HepG2 (cell line): ENCODE data around the gene BIRC7. TPM values are rescaled to one million over a fixed set of nuclear protein-coding genes. Genes with fewer than 3 reads are reported as not detected.

Source experiments
- ATAC-seq: fragments of 200-7000 bp; cut with Tn5 transposase; 3 replicates; pipeline ENCODE4 v1.9.1; 2020; ENCODE audit warnings: mild to moderate bottlenecking, moderate library complexity
- BruUV-seq: library from RNA; stranded (reverse); fragments of 400-500 nt; replicated peaks from 2 replicates; lab custom pipeline; 2021; lab: Mats Ljungman, UMichigan
- CTCF ChIA-PET: fragments of 300-600 bp; formaldehyde crosslinking; extraction: SDS; loops from one replicate; lab custom pipeline; 2021; ENCODE audit warnings: low total read pairs, inconsistent platforms, low intra/inter-chr PET ratio; lab: Yijun Ruan, JAX
- POLR2A ChIA-PET: fragments of 350-600 bp; sonication (Branson Sonifier 250); formaldehyde crosslinking; loops from one replicate; lab custom pipeline; 2020; ENCODE audit warnings: antibody characterized with exemption, inconsistent platforms; lab: Yijun Ruan, JAX
- DNase-seq: peaks from one replicate; pipeline ENCODE4 v3.0.0-alpha.2; 2015; ENCODE audit warnings: low spot score
- FAIRE-seq: peaks from 3 replicates; lab custom pipeline; 2011; peaks lifted over from hg19 to GRCh38; lab: Jason Lieb, UNC
- H2AFZ ChIP-seq: one replicate; pipeline ENCODE4 v1.6.1; 2011; ENCODE audit warnings: low read length, inconsistent platforms
- H3K27ac ChIP-seq: fragments of 300-600 bp; 3 replicates; pipeline ENCODE4 v1.8.0; 2011; ENCODE audit warnings: mixed run types, mild to moderate bottlenecking, mixed read lengths, low read length, inconsistent platforms; ENCODE audit not compliant: insufficient read depth; ENCODE audit errors: extremely low read length
- H3K27me3 ChIP-seq, 2 experiments: fragments of 200-600 bp in 1 of 2; 2 replicates in 1 of 2; 3 replicates in 1 of 2; pipeline versions ENCODE4 v1.6.0 to v1.8.0; 2011; ENCODE audit warnings: low read length in 2 of 2, mild to moderate bottlenecking in 2 of 2, moderate library complexity in 2 of 2, inconsistent platforms in 1 of 2; ENCODE audit not compliant: insufficient read depth in 2 of 2, control insufficient read depth in 1 of 2
- H3K36me3 ChIP-seq, 2 experiments: fragments of 200-600 bp in 1 of 2; replicated peaks in 1 of 2; 2 replicates in 1 of 2; 3 replicates in 1 of 2; pipeline versions ENCODE4 v1.5.1 to v1.8.0; 2011; ENCODE audit warnings: low read length in 2 of 2, inconsistent platforms in 1 of 2; ENCODE audit not compliant: insufficient read depth in 2 of 2, control insufficient read depth in 1 of 2
- H3K4me1 ChIP-seq: 2 replicates; pipeline ENCODE4 v1.5.1; 2012; ENCODE audit warnings: low read length, inconsistent platforms; ENCODE audit not compliant: insufficient read depth
- H3K4me2 ChIP-seq: 2 replicates; pipeline ENCODE4 v1.6.0; 2011; ENCODE audit warnings: low read depth, low read length, inconsistent platforms
- H3K4me3 ChIP-seq, 3 experiments: fragments of 200-600 bp in 1 of 3; sonication (generic), shearing (Covaris generic) in 1 of 3; replicated peaks in 1 of 3; 2 replicates each; pipeline ENCODE4 v1.5.1; 2011 to 2016; ENCODE audit warnings: low read length in 3 of 3, inconsistent platforms in 2 of 3, low read depth in 2 of 3, mild to moderate bottlenecking in 2 of 3, control low read depth in 1 of 3, mixed read lengths in 1 of 3; ENCODE audit not compliant: insufficient read depth in 1 of 3
- H3K79me2 ChIP-seq: one replicate; pipeline ENCODE4 v1.6.1; 2011; ENCODE audit warnings: low read length, inconsistent platforms; ENCODE audit not compliant: insufficient read depth
- H3K9ac ChIP-seq: 2 replicates; pipeline ENCODE4 v1.6.0; 2011; ENCODE audit warnings: mild to moderate bottlenecking, low read depth, low read length, inconsistent platforms; ENCODE audit not compliant: insufficient read depth
- H3K9me3 ChIP-seq: 2 replicates; pipeline ENCODE4 v1.5.1; 2012; ENCODE audit warnings: mild to moderate bottlenecking, low read length
- H4K20me1 ChIP-seq: 2 replicates; pipeline ENCODE4 v1.6.0; 2011; ENCODE audit warnings: inconsistent platforms, mild to moderate bottlenecking, low read length, moderate library complexity; ENCODE audit not compliant: insufficient read depth
- ATAD3A ChIP-seq: sonication (generic); formaldehyde crosslinking; IDR thresholded peaks from 2 replicates; pipeline ENCODE4 v1.4.0; 2020; ENCODE audit warnings: missing genetic modification reagents
- HNRNPK ChIP-seq: fragments of 200-400 bp; formaldehyde crosslinking; IDR thresholded peaks from 2 replicates; pipeline ENCODE4 v1.6.1; 2018; ENCODE audit warnings: low read length, low read depth, moderate library complexity, mild to moderate bottlenecking; ENCODE audit not compliant: poor library complexity, severe bottlenecking
- NONO ChIP-seq, 2 experiments: fragments of 450-650 bp in 1 of 2; sonication (generic) in 1 of 2; formaldehyde crosslinking in 1 of 2; IDR thresholded peaks in 1 of 2; conservative IDR thresholded peaks in 1 of 2; 2 replicates each; pipeline versions ENCODE4 v1.6.1 to v1.8.0; 2017 to 2022; ENCODE audit warnings: mild to moderate bottlenecking in 1 of 2, missing genetic modification reagents in 1 of 2, moderate library complexity in 1 of 2
- RAD51 ChIP-seq: fragments of 450-650 bp; IDR thresholded peaks from 2 replicates; pipeline ENCODE4 v1.6.1; 2016; ENCODE audit warnings: borderline replicate concordance
- RBM39 ChIP-seq: fragments of 200-400 bp; formaldehyde crosslinking; IDR thresholded peaks from one replicate; pipeline ENCODE4 v1.6.1; 2018; ENCODE audit warnings: antibody characterized with exemption, mild to moderate bottlenecking, low read depth, low read length; ENCODE audit not compliant: poor library complexity, severe bottlenecking
- ZNF891 ChIP-seq: sonication (generic); formaldehyde crosslinking; IDR thresholded peaks from 2 replicates; pipeline ENCODE4 v1.5.0; 2020; ENCODE audit warnings: mild to moderate bottlenecking, missing genetic modification reagents
- WGBS: methylation state at CpG from one replicate; pipeline ENCODE4 v1.1.6; 2017; ENCODE audit warnings: low lambda C conversion rate; 5-methylcytosine and 5-hydroxymethylcytosine counted together
- in situ Hi-C: cut with HindIII; loops from 2 replicates; pipeline ENCODE4 v1.10.0; 2017; ENCODE audit warnings: low pct_unique_long_range_greater_than_20kb; ENCODE audit not compliant: extremely low pct_ligation_motif_present
- intact Hi-C: fragments of 100-400 bp; cut with micrococcal nuclease; formaldehyde crosslinking; loops from one replicate; pipeline ENCODE4 v1.10.0; 2022; ENCODE audit not compliant: unreplicated experiment
- polyA plus RNA-seq, 8 experiments: library from polyadenylated mRNA; depleted of rRNA in 3 of 8; stranded (reverse) in 7 of 8; unstranded in 1 of 8; fragments of >200 nt; fragmentation: Illumina TruSeq in 4 of 8; extraction: Trizol in 4 of 8; gene quantifications; 2 replicates each; pipeline versions ENCODE4 v1.2.1 to v1.2.3, GENCODE V29; 2011 to 2016; ENCODE audit warnings: low read depth in 4 of 8, missing spikeins in 1 of 8, mixed read lengths in 1 of 8; ENCODE audit not compliant: insufficient read depth in 1 of 8
- total RNA-seq, 5 experiments: library from RNA; depleted of rRNA; stranded (reverse); fragments of >200 nt; fragmentation: Illumina TruSeq; extraction: Trizol; gene quantifications; 2 replicates each; pipeline ENCODE4 v1.2.3, GENCODE V29; 2016; ENCODE audit warnings: low read depth in 1 of 5
- TF ChIP-seq, protein P1 (sequence below): sonication (generic); formaldehyde crosslinking; IDR thresholded peaks from 2 replicates; pipeline ENCODE4 v1.5.0; 2020; ENCODE audit warnings: missing genetic modification reagents
- TF ChIP-seq, protein P2 (sequence below): sonication (generic); formaldehyde crosslinking; IDR thresholded peaks from 2 replicates; pipeline ENCODE4 v1.5.1; 2020; ENCODE audit warnings: mild to moderate bottlenecking, missing genetic modification reagents, moderate library complexity
- TF ChIP-seq, protein P3 (sequence below): sonication (generic); formaldehyde crosslinking; IDR thresholded peaks from 2 replicates; pipeline ENCODE4 v1.4.0; 2020; ENCODE audit warnings: mild to moderate bottlenecking, missing genetic modification reagents
- TF ChIP-seq, protein P4 (sequence below): conservative IDR thresholded peaks from 2 replicates; pipeline ENCODE4 v1.6.1; 2018; ENCODE audit warnings: missing genetic modification reagents

BIRC7 gene
- total and polyA plus RNA-seq, 2 of the 13 experiments (the other 11 are each of a cell fraction or from before 2014, with no cell fraction given) = 0.27 to 5.1 TPM

DNA sequence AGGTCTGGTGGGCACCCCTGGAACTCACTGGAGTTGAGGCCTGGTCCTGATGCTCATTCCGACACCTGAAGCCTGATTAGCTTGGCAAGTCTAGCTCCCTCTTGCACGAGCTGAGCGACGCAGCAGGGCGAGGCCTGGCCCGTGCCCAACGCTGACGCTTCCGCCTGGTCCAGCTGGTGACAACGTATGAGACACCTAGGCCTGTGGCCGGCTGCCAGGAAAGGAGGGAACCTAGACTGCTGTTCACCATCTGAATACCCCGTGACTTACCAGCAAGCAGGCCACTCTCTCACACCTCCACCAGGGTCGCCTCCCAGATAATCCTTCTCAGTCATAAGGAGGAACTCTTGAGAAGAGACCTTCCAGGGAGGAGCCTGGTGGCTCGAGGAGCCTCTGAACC is 44.3 kb upstream of the BIRC7 start (continued):
- TF ChIP-seq, protein P1, sequence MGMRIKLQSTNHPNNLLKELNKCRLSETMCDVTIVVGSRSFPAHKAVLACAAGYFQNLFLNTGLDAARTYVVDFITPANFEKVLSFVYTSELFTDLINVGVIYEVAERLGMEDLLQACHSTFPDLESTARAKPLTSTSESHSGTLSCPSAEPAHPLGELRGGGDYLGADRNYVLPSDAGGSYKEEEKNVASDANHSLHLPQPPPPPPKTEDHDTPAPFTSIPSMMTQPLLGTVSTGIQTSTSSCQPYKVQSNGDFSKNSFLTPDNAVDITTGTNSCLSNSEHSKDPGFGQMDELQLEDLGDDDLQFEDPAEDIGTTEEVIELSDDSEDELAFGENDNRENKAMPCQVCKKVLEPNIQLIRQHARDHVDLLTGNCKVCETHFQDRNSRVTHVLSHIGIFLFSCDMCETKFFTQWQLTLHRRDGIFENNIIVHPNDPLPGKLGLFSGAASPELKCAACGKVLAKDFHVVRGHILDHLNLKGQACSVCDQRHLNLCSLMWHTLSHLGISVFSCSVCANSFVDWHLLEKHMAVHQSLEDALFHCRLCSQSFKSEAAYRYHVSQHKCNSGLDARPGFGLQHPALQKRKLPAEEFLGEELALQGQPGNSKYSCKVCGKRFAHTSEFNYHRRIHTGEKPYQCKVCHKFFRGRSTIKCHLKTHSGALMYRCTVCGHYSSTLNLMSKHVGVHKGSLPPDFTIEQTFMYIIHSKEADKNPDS (CRISPR knock-in tag) = no peak
- TF ChIP-seq RAD51 = no peak
- no peak for TF ChIP-seq NONO (IDR thresholded peaks at IDR 0.05)
- TF ChIP-seq NONO (CRISPR knock-in tag; conservative IDR thresholded peaks at IDR 0.05) = no peak
- TF ChIP-seq HNRNPK = no peak

DNA sequence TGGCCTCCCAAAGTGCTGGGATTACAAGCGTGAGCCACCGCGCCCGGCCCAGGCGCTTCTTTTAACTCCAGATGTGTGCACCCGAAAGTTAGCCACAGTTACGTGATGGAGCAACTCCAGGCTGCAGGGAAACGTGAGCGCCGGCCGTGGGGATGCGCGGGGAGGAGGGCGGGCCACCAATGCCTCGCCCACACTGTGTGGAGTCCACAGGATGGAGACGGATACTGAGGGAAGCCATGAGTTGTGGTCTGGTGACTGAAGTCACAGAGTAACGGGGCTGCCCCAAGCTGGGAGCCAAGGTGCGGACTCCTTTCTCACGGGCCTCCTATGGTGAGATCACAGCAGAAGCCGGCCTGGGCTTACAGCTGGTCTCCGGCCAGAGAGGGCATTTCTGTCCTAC is 43.0 kb upstream of the BIRC7 start:
- Histone ChIP-seq H3K79me2 (peaks cover 8% of the 10 kb centered on the region), H3K27me3 (no peaks in the 10 kb centered on the region), H3K4me2 (no peak overlapping the region), H3K4me3 (no peak overlapping the region), H4K20me1 (peaks cover 22% of the 10 kb centered on the region), H3K27ac (no peak overlapping the region), H3K9ac (no peak overlapping the region), H2AFZ (no peak overlapping the region), H3K36me3 (peaks cover 18 to 30% of the 10 kb centered on the region in 2 experiments; a peak in 4 of 5 replicates), H3K9me3 (no peaks in the 10 kb centered on the region), H3K4me1 (peaks cover 4% of the 10 kb centered on the region; the same call in 1 of the 2 replicates)
- DNase-seq (no peak), FAIRE-seq (no peak), ATAC-seq (0 out of 3 replicates have a peak, but pooled peaks have one; percentile 4)
- in situ Hi-C loops = no loop called here
- no TSS peak for BruUV-seq
- WGBS = 90% methylated on average over 21 of the region's 21 CpGs
- intact Hi-C loops = no loop called here
- CTCF ChIA-PET = no interaction called here
- POLR2A ChIA-PET = no interaction called here
- TF ChIP-seq, protein P2, sequence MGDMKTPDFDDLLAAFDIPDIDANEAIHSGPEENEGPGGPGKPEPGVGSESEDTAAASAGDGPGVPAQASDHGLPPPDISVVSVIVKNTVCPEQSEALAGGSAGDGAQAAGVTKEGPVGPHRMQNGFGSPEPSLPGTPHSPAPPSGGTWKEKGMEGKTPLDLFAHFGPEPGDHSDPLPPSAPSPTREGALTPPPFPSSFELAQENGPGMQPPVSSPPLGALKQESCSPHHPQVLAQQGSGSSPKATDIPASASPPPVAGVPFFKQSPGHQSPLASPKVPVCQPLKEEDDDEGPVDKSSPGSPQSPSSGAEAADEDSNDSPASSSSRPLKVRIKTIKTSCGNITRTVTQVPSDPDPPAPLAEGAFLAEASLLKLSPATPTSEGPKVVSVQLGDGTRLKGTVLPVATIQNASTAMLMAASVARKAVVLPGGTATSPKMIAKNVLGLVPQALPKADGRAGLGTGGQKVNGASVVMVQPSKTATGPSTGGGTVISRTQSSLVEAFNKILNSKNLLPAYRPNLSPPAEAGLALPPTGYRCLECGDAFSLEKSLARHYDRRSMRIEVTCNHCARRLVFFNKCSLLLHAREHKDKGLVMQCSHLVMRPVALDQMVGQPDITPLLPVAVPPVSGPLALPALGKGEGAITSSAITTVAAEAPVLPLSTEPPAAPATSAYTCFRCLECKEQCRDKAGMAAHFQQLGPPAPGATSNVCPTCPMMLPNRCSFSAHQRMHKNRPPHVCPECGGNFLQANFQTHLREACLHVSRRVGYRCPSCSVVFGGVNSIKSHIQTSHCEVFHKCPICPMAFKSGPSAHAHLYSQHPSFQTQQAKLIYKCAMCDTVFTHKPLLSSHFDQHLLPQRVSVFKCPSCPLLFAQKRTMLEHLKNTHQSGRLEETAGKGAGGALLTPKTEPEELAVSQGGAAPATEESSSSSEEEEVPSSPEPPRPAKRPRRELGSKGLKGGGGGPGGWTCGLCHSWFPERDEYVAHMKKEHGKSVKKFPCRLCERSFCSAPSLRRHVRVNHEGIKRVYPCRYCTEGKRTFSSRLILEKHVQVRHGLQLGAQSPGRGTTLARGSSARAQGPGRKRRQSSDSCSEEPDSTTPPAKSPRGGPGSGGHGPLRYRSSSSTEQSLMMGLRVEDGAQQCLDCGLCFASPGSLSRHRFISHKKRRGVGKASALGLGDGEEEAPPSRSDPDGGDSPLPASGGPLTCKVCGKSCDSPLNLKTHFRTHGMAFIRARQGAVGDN = 0 out of 2 replicates have a peak, but pooled peaks have one; percentile 16
- TF ChIP-seq, protein P3, sequence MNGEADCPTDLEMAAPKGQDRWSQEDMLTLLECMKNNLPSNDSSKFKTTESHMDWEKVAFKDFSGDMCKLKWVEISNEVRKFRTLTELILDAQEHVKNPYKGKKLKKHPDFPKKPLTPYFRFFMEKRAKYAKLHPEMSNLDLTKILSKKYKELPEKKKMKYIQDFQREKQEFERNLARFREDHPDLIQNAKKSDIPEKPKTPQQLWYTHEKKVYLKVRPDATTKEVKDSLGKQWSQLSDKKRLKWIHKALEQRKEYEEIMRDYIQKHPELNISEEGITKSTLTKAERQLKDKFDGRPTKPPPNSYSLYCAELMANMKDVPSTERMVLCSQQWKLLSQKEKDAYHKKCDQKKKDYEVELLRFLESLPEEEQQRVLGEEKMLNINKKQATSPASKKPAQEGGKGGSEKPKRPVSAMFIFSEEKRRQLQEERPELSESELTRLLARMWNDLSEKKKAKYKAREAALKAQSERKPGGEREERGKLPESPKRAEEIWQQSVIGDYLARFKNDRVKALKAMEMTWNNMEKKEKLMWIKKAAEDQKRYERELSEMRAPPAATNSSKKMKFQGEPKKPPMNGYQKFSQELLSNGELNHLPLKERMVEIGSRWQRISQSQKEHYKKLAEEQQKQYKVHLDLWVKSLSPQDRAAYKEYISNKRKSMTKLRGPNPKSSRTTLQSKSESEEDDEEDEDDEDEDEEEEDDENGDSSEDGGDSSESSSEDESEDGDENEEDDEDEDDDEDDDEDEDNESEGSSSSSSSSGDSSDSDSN (CRISPR knock-in tag) = no peak
- TF ChIP-seq RBM39 = no peak
- TF ChIP-seq ATAD3A = no peak
- TF ChIP-seq, protein P4, sequence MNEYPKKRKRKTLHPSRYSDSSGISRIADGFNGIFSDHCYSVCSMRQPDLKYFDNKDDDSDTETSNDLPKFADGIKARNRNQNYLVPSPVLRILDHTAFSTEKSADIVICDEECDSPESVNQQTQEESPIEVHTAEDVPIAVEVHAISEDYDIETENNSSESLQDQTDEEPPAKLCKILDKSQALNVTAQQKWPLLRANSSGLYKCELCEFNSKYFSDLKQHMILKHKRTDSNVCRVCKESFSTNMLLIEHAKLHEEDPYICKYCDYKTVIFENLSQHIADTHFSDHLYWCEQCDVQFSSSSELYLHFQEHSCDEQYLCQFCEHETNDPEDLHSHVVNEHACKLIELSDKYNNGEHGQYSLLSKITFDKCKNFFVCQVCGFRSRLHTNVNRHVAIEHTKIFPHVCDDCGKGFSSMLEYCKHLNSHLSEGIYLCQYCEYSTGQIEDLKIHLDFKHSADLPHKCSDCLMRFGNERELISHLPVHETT (CRISPR knock-in tag) = no peak
- TF ChIP-seq ZNF891 (CRISPR knock-in tag) = 0 out of 2 replicates have a peak, but pooled peaks have one; percentile 34
